Measurements from ENCODE around the gene ADAMTS16.

DNA sequence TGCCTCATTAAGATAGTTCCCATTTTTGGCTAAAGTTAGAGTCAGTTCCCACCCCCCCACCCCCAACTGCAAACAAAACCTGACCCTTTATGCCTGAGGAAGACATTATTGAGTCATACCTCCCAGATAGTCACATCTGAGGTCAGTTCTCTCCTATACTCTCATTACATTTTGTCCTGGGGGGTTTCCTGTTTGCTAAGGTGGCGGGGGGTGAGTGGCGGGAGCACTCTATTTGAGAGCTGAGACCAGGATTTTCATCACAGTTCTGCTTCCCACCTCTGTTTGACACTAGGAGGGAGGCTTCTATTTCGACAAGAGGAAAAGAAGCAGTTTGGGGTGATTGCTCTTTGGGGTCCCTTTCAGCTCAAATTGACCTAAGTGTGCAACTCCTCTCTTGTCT lies 222.9 kb downstream of the ADAMTS16 start:
- TF ChIP-seq, protein P1, sequence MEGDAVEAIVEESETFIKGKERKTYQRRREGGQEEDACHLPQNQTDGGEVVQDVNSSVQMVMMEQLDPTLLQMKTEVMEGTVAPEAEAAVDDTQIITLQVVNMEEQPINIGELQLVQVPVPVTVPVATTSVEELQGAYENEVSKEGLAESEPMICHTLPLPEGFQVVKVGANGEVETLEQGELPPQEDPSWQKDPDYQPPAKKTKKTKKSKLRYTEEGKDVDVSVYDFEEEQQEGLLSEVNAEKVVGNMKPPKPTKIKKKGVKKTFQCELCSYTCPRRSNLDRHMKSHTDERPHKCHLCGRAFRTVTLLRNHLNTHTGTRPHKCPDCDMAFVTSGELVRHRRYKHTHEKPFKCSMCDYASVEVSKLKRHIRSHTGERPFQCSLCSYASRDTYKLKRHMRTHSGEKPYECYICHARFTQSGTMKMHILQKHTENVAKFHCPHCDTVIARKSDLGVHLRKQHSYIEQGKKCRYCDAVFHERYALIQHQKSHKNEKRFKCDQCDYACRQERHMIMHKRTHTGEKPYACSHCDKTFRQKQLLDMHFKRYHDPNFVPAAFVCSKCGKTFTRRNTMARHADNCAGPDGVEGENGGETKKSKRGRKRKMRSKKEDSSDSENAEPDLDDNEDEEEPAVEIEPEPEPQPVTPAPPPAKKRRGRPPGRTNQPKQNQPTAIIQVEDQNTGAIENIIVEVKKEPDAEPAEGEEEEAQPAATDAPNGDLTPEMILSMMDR (IDR thresholded peaks at IDR 0.05): no peak
- TF ChIP-seq POLR2AphosphoS5 (IDR thresholded peaks at IDR 0.05) (no peak), POLR2A (IDR thresholded peaks at IDR 0.05) (no peak)
